ENCODE results near the gene ECD.

ECD gene

DNA sequence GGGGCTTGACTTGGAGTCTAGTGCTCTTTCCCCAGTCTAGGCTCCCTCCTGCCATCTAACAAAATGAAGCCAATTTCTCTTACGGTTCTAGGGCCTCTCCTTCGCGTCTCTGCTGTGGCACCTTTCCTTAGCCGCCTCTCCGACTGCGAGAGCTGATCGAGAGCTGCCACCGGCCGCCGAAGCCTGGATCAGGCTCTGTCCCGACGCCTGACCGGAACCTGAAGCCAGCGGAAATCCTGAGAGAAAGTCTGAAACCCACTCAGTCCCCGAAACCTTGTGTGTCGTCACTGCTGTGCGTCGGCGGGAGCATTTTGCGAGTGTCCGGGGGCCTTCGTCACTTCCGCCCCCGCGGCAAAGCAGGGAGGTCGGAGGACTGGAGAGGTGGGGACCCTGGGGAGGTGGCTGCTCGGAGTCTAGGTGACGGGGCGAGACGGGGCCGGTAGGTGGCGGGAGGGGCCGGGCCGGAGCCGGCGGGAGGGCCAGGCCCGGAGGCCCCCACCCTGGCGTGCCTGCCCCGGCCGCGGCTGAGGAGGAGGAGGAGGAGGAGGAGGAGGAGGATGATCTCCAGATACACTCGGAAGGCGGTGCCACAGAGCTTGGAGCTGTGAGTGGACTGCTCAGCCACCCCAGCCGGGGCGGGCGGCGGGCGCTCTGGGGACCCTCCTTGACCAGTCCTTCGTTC lies at the start of gene ECD, which contains the start of gene FAM149B1:
ECD (minus strand) TSS at position 226 of the 682 bp plus-strand sequence. CDS start 4,071 bp downstream, outside the sequence.
FAM149B1 (plus strand) TSS at position 337 of the 682 bp plus-strand sequence; CDS start at position 558, 221 bp downstream.
- TF ChIP-seq, protein P1, sequence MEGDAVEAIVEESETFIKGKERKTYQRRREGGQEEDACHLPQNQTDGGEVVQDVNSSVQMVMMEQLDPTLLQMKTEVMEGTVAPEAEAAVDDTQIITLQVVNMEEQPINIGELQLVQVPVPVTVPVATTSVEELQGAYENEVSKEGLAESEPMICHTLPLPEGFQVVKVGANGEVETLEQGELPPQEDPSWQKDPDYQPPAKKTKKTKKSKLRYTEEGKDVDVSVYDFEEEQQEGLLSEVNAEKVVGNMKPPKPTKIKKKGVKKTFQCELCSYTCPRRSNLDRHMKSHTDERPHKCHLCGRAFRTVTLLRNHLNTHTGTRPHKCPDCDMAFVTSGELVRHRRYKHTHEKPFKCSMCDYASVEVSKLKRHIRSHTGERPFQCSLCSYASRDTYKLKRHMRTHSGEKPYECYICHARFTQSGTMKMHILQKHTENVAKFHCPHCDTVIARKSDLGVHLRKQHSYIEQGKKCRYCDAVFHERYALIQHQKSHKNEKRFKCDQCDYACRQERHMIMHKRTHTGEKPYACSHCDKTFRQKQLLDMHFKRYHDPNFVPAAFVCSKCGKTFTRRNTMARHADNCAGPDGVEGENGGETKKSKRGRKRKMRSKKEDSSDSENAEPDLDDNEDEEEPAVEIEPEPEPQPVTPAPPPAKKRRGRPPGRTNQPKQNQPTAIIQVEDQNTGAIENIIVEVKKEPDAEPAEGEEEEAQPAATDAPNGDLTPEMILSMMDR (IDR thresholded peaks at IDR 0.05; ENCODE audit: low read depth, low read length): no peak
- H3K4me3 ChIP-seq (ENCODE audit: low read depth, low read length): peak within 1 kb of the TSS; percentile 97
- in situ Hi-C loops (cut with HindIII; ENCODE audit: low sequenced_read_pairs): no loop called here
- peak; percentile 93 for DNase-seq (ENCODE audit: low read depth, low spot score)

DNA sequence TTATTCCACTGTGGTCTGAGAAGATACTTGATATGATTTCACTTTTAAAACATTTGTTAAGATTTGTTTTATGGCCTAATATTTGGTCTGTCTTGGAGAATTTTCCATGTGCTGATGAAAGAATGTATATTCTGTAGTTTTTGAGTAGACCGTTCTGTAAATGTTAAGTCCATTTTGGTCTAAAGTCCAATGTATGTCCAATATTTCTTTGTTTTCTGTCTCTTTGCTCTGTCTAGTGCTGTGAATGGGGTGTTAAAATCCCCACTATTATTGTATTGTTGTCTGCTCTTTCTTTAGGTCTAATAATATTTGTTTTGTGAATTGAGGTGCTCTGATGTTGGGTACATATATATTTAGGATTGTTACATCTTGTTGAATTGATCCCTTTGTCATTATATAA lies 47.9 kb upstream of the ECD start:
- TF ChIP-seq, protein P1 (IDR thresholded peaks at IDR 0.05; ENCODE audit: low read depth, low read length): no peak

DNA sequence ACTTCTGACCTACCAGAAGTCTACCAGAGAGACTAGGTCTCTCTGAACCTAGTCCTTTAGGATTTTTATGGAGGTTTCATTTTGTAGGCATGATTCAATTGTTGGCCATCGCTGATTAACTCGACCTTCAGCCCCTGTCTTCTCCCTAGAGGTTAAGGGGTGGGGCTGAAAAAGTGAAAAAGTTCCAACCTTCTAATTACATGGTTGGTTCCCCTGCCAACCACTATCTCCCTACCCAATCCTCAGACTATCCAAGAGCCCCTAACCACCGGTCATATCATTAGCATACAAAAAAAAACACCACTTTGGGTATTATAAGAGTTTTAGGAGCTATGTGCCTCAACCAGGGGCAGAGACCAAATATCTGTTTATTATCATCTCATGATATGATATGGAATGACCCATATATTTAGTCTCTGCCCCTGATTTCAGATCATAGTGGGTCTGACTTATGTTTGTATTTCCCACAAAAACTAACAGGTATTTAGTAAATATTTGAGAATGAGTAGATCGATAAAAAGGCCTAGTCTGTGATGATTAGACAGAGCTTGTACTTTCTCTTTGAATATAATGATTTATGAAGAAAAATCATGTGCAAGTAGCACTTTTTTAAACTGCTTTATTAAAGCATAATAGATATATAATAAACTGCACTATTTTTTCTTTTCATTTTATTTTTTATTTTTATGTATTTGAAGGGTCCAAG lies 43.5 kb upstream of the ECD start:
- in situ Hi-C loops (cut with HindIII; ENCODE audit: low sequenced_read_pairs): no loop called here
- no peak overlapping the region for H3K4me3 ChIP-seq (ENCODE audit: low read depth, low read length)
- TF ChIP-seq, protein P1 (IDR thresholded peaks at IDR 0.05; ENCODE audit: low read depth, low read length): no peak
- no peak for DNase-seq (ENCODE audit: low read depth, low spot score)

More for the DNA sequence above, 47.9 kb upstream of the ECD start:
- DNase-seq (ENCODE audit: low read depth, low spot score): no peak
- in situ Hi-C loops (cut with HindIII; ENCODE audit: low sequenced_read_pairs): no loop called here
- H3K4me3 ChIP-seq (ENCODE audit: low read depth, low read length): no peak overlapping the region

DNA sequence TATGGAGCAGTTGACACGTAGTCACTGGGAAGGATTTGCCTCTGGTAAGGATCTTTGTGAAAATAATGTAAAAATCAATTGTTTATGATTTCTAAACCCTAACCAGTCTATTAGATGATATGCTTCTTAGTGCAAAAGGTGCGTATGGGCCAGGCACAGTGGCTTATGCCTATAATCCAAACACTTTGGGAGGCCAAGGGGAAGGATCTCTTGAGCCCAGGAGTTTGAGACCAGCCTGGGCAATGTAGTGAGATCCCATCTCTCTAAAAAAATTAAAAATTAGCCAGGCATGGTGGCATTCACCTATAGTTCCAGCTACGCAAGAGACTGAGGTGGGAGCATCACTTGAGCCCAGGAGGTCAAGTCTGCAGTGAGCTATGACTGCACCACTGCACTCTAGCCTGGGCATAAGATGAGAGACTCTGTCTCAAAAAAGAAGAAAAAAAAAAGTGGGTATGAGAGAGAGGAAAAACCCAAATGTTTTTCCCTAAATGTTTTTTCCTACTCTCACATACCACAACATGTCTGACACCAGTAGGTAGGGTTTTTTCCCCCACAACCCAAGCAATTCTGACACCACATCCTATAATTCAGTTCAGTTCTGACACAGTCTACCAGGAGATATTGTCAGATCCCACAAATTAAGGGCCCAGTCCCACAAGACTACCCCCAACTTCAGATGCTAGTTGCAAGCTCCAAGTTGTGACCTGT lies 42.7 kb upstream of the ECD start:
- DNase-seq (ENCODE audit: low read depth, low spot score): no peak
- no peak overlapping the region for H3K4me3 ChIP-seq (ENCODE audit: low read depth, low read length)
- TF ChIP-seq, protein P1 (IDR thresholded peaks at IDR 0.05; ENCODE audit: low read depth, low read length): no peak
- in situ Hi-C loops (cut with HindIII; ENCODE audit: low sequenced_read_pairs): no loop called here

DNA sequence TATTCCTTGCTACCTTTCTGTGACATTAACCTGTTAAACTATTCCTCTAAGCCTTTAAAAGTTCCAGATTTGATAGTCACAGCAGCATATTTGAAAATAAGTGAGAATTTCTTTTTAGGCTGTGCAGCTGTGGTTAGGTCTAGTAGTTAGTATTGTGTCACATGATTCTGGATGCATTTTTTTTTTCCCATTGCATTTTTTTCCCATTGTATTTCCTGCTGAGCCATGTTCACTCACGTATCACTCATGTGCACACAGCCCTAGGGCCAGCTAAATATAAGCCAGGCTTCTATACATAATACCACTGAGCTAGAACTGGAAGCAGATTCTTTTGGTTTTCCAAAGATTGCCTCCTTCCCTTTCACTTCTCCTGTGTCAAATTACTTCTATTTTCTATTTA lies 41.9 kb upstream of the ECD start:
- in situ Hi-C loops (cut with HindIII; ENCODE audit: low sequenced_read_pairs): no loop called here
- TF ChIP-seq, protein P1 (IDR thresholded peaks at IDR 0.05; ENCODE audit: low read depth, low read length): no peak

DNA sequence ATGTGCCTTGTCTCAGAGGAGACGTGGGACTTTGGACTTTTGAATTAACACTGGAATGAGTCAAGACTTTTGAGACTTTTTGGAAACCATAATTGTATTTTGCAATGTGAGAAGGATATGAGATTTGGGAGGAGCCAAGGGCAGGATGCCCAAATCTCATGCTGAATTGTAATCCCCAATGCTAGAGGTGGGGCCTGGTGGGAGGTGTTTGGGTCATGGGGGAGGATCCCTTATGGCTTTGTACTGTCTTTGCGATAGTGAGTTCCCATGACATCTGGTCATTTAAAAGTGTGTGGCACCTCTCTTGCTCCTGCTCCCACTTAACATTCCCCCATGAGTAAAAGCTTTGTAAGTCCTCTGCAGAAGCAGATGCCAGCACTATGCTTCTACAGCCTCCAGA lies 40.1 kb upstream of the ECD start:
- no peak overlapping the region for H3K4me3 ChIP-seq (ENCODE audit: low read depth, low read length)
- in situ Hi-C loops (cut with HindIII; ENCODE audit: low sequenced_read_pairs): no loop called here
- TF ChIP-seq, protein P1 (IDR thresholded peaks at IDR 0.05; ENCODE audit: low read depth, low read length): no peak
- no peak for DNase-seq (ENCODE audit: low read depth, low spot score)

More for the DNA sequence above, 41.9 kb upstream of the ECD start:
- peak; percentile 13 for DNase-seq (ENCODE audit: low read depth, low spot score)
- no peak overlapping the region for H3K4me3 ChIP-seq (ENCODE audit: low read depth, low read length)

Data from astrocyte of the spinal cord (primary cell).